MM.1S (cell line): Measurements from ENCODE around the gene GAGE12F.
"Not testable (repeated sequence)": the region's sequence is repeated elsewhere in the genome, so short reads cannot be mapped to it uniquely, and the experiment has no call there.

Source experiments
- DNase-seq: peaks from one replicate; pipeline ENCODE4 v3.0.0-alpha.2; 2015
- H2AFZ ChIP-seq: fragments of 300-600 bp; sonication (generic); 2 replicates; pipeline ENCODE4 v1.6.0; 2016; ENCODE audit warnings: antibody characterized with exemption, low read length
- H3F3A ChIP-seq: fragments of 300-600 bp; sonication (generic); 2 replicates; pipeline ENCODE4 v1.6.1; 2016; ENCODE audit warnings: mild to moderate bottlenecking, antibody characterized with exemption, low read length, moderate library complexity, mixed read lengths; ENCODE audit not compliant: insufficient read depth
- H3K27ac ChIP-seq: fragments of 300-600 bp; sonication (generic); 2 replicates; pipeline ENCODE4 v1.5.1; 2016; ENCODE audit warnings: mild to moderate bottlenecking, low read length
- H3K27me3 ChIP-seq: fragments of 300-600 bp; sonication (generic); replicated peaks from 2 replicates; pipeline ENCODE4 v1.6.0; 2016; ENCODE audit warnings: low read length; ENCODE audit not compliant: insufficient read depth
- H3K36me3 ChIP-seq: fragments of 300-600 bp; sonication (generic); replicated peaks from 2 replicates; pipeline ENCODE4 v1.6.1; 2016; ENCODE audit warnings: mild to moderate bottlenecking, low read length, mixed read lengths; ENCODE audit not compliant: insufficient read depth
- H3K4me1 ChIP-seq: fragments of 300-600 bp; sonication (generic); 2 replicates; pipeline ENCODE4 v1.6.1; 2016; ENCODE audit warnings: low read length, mixed read lengths
- H3K4me2 ChIP-seq: fragments of 300-600 bp; sonication (generic); 2 replicates; pipeline ENCODE4 v1.6.0; 2016; ENCODE audit warnings: low read depth, low read length
- H3K4me3 ChIP-seq: fragments of 300-600 bp; sonication (generic); 2 replicates; pipeline ENCODE4 v1.5.1; 2016; ENCODE audit warnings: low read length, mixed read lengths
- H3K79me2 ChIP-seq: fragments of 300-600 bp; sonication (generic); 2 replicates; pipeline ENCODE4 v1.6.1; 2016; ENCODE audit warnings: mixed run types, low read length, mixed read lengths
- H3K9ac ChIP-seq: fragments of 300-600 bp; sonication (generic); 2 replicates; pipeline ENCODE4 v1.6.1; 2016; ENCODE audit warnings: low read length, mixed read lengths
- H3K9me2 ChIP-seq: fragments of 300-600 bp; sonication (generic); replicated peaks from 2 replicates; pipeline ENCODE4 v1.6.1; 2016; ENCODE audit warnings: mild to moderate bottlenecking, low read length, mixed read lengths; ENCODE audit not compliant: insufficient read depth
- H3K9me3 ChIP-seq: fragments of 300-600 bp; sonication (generic); replicated peaks from 2 replicates; pipeline ENCODE4 v1.6.1; 2016; ENCODE audit warnings: mild to moderate bottlenecking, low read length, mixed read lengths; ENCODE audit not compliant: insufficient read depth
- H4K20me1 ChIP-seq: fragments of 300-600 bp; sonication (generic); 2 replicates; pipeline ENCODE4 v1.6.1; 2016; ENCODE audit warnings: mild to moderate bottlenecking, low read length, moderate library complexity, mixed read lengths; ENCODE audit not compliant: insufficient read depth
- EZH2 ChIP-seq: fragments of 300-600 bp; sonication (generic); optimal IDR thresholded peaks from 2 replicates; pipeline ENCODE3; 2017; ENCODE audit warnings: low read depth, mild to moderate bottlenecking, antibody characterized with exemption, low read length, mixed read lengths
- EZH2phosphoT487 ChIP-seq: fragments of 300-600 bp; sonication (generic); IDR thresholded peaks from 2 replicates; pipeline ENCODE4 v1.6.1; 2018; ENCODE audit warnings: antibody characterized with exemption, low read length
- TF ChIP-seq, protein P1 (sequence below): fragments of 300-600 bp; sonication (generic); IDR thresholded peaks from 2 replicates; pipeline ENCODE4 v1.5.1; 2016; ENCODE audit warnings: antibody characterized with exemption, low read length, mixed read lengths

Gene GAGE12F

DNA sequence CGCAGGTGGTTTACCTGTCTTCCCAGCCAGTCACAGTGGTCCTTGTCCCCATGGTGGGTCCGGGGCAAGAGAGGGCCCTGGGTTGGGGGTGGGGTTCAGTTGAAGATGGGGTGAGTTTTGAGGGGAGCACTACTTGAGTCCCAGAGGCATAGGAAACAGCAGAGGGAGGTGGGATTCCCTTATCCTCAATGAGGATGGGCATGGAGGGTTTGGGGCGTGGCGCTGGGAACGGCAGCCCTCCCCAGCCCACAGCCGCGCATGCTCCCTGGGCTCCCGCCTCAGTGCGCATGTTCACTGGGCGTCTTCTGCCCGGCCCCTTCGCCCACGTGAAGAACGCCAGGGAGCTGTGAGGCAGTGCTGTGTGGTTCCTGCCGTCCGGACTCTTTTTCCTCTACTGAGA is 28.6 kb downstream of the GAGE12F start, which contains the start of gene GAGE2A:
GAGE2A (plus strand) TSS at position 301 of the 400 bp plus-strand sequence. CDS start 1,155 bp downstream, outside the sequence.
- not testable (repeated sequence) for H3K4me1 ChIP-seq, H4K20me1 ChIP-seq, H3K36me3 ChIP-seq, DNase-seq, H3K27me3 ChIP-seq, H2AFZ ChIP-seq, H3K27ac ChIP-seq, H3K9ac ChIP-seq, H3K9me3 ChIP-seq, H3F3A ChIP-seq, H3K4me3 ChIP-seq, H3K79me2 ChIP-seq, H3K9me2 ChIP-seq, H3K4me2 ChIP-seq

DNA sequence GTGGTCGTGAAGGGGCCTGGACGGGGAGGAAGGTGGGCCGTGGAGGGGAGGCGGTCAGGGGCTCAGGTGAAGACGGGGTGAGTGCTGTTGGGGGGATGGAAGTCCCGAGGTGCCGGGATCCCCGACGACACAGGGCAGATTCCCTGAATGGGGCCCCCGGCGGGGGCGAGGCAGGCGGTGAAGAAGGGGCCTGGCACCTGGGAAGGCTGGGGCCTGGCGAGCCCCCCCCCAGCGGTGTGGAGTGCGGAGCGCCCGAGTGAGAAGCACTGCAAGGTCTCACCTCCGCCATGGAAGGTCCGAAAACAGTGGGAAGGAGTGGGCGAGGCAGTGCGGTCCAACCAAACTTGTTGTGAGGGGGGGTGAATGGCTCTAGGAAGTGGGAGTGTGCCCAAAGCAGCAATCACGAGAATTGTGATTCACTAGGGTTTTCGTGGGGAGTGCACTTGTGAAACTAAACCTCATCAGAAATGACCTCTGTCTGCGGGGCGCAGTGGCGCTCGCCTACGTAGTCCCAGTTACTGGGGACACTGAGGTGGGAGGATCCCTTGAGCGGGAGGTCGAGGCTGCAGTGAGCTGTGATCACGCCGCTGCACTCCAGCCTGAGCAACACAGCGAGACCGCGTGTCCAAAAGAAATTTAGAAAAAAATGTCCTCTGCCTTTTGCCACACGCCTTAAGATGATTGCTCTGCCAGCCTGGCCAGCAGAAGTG is 29.3 kb downstream of the GAGE12F start:
- H3K36me3 ChIP-seq, H3K9me2 ChIP-seq, H3K9ac ChIP-seq, H2AFZ ChIP-seq, DNase-seq, H4K20me1 ChIP-seq, H3K4me3 ChIP-seq, H3K79me2 ChIP-seq, H3K4me2 ChIP-seq, H3F3A ChIP-seq, H3K27me3 ChIP-seq, H3K4me1 ChIP-seq, H3K27ac ChIP-seq, H3K9me3 ChIP-seq: not testable (repeated sequence)

DNA sequence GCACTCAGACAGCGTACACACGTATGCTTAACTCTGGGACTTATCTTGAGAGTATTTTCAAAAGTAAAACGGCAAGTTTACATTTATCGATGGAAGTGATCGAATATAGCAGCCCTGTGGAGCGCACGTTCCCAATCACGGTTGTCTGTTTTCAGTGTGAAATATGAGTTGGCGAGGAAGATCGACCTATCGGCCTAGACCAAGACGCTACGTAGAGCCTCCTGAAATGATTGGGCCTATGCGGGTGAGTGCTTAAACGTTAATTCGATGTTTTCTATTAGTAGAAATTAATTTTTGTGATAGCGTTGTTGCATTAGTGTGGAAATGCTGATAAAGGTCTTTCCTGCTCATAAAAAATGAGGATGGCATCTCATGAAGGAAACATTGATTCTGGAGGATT is 29.8 kb downstream of the GAGE12F start:
- H3K4me1 ChIP-seq, H3K27me3 ChIP-seq, H4K20me1 ChIP-seq, H3K9me3 ChIP-seq, H3K9ac ChIP-seq, H3K36me3 ChIP-seq, H3K4me3 ChIP-seq, H3K27ac ChIP-seq, H3K9me2 ChIP-seq, H3K79me2 ChIP-seq, H2AFZ ChIP-seq, DNase-seq, H3K4me2 ChIP-seq, H3F3A ChIP-seq: not testable (repeated sequence)

- H3K27me3 ChIP-seq, H3K4me2 ChIP-seq, H3K4me1 ChIP-seq, H2AFZ ChIP-seq, H3K9me3 ChIP-seq, H4K20me1 ChIP-seq, H3F3A ChIP-seq, H3K9me2 ChIP-seq, DNase-seq, H3K36me3 ChIP-seq, H3K9ac ChIP-seq, H3K79me2 ChIP-seq, H3K27ac ChIP-seq, H3K4me3 ChIP-seq: not testable (repeated sequence)
Observed at GRCh38 chrX:49598720-49599119, 38.1 kb downstream of the GAGE12F start, which contains the start of gene GAGE1. GAGE1 (plus strand) TSS chrX:49599020; CDS start chrX:49600175, 1,155 bp downstream.

GRCh38 chrX:49610718-49611310 is 50.2 kb downstream of the GAGE12F start:
- no peaks in the 10 kb centered on the region for H3K9me3 ChIP-seq
- H2AFZ ChIP-seq, result no peak overlapping the region
- no peaks in the 10 kb centered on the region for H3K4me1 ChIP-seq
- no peaks in the 10 kb centered on the region for H3F3A ChIP-seq
- no peak overlapping the region for H3K4me2 ChIP-seq
- no peak for TF ChIP-seq EZH2phosphoT487
- no peak for TF ChIP-seq EZH2
- TF ChIP-seq, protein P1, sequence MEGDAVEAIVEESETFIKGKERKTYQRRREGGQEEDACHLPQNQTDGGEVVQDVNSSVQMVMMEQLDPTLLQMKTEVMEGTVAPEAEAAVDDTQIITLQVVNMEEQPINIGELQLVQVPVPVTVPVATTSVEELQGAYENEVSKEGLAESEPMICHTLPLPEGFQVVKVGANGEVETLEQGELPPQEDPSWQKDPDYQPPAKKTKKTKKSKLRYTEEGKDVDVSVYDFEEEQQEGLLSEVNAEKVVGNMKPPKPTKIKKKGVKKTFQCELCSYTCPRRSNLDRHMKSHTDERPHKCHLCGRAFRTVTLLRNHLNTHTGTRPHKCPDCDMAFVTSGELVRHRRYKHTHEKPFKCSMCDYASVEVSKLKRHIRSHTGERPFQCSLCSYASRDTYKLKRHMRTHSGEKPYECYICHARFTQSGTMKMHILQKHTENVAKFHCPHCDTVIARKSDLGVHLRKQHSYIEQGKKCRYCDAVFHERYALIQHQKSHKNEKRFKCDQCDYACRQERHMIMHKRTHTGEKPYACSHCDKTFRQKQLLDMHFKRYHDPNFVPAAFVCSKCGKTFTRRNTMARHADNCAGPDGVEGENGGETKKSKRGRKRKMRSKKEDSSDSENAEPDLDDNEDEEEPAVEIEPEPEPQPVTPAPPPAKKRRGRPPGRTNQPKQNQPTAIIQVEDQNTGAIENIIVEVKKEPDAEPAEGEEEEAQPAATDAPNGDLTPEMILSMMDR, result no peak
- no peaks in the 10 kb centered on the region for H4K20me1 ChIP-seq
- H3K27ac ChIP-seq, result no peak overlapping the region
- no peaks in the 10 kb centered on the region for H3K9me2 ChIP-seq
- no peaks in the 10 kb centered on the region for H3K79me2 ChIP-seq
- no peaks in the 10 kb centered on the region for H3K27me3 ChIP-seq
- H3K4me3 ChIP-seq, result no peak overlapping the region
- no peak overlapping the region for H3K9ac ChIP-seq
- H3K36me3 ChIP-seq, result no peaks in the 10 kb centered on the region
- DNase-seq, result no peak
